Erythroblast (primary cell): ENCODE measurements around the gene KIRREL3.

Experiments used
- GATA1 ChIP-seq: IDR thresholded peaks from 2 replicates; pipeline ENCODE4 v1.6.1; 2011; ENCODE audit warnings: low read depth, mild to moderate bottlenecking, control low read depth, low read length, moderate library complexity
- POLR2A ChIP-seq: IDR thresholded peaks from 2 replicates; pipeline ENCODE4 v1.6.1; 2011; ENCODE audit warnings: mild to moderate bottlenecking, low read length

GRCh38 chr11:126817523-126818450 is 182.8 kb downstream of the KIRREL3 start:
- TF ChIP-seq POLR2A (no peak), GATA1 (no peak)
